ENCODE measurements around the gene CLDN9.

Gene CLDN9

DNA sequence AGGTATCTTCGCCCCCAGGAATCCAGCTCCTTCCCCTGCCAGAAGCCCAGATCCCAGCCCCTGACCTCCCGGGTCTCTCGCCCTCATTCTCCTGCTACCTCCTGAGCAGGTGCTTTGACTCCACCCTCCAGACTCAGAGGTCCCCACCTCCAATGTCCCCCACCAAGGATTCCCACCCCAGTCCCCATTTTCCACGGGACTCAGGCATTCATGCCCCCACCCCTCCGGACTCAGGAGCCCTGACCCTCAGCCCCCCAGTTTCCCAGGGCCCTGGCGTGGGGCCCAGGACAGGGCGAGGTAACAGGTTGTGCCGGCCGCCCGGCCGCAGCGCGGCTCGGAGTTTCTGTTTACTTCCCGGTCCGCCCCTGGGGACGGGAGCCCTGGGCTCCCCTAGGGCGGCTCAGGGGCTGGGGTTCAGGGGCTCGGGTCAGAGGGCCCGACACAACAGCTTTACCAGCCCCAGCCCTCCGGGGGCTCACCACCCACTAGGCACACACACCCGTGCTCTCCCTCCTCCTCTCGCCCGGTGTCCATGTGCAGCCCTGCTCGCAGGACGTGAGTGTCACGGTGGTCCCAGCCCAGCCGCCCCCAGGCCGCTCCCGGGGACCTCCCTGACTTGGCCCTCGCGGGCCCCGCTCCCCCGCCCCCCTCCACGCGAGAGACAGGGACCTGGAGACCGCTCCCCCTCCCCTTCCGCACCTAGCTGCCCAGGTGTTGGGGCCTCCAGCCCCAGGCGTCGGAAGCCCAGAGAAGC lies 23.4 kb downstream of the CLDN9 start:
- no peak for DNase-seq (ENCODE audit: low read depth)
- H3K4me3 ChIP-seq (ENCODE audit: low read depth, low read length) = no peak overlapping the region
- TF ChIP-seq, protein P1, sequence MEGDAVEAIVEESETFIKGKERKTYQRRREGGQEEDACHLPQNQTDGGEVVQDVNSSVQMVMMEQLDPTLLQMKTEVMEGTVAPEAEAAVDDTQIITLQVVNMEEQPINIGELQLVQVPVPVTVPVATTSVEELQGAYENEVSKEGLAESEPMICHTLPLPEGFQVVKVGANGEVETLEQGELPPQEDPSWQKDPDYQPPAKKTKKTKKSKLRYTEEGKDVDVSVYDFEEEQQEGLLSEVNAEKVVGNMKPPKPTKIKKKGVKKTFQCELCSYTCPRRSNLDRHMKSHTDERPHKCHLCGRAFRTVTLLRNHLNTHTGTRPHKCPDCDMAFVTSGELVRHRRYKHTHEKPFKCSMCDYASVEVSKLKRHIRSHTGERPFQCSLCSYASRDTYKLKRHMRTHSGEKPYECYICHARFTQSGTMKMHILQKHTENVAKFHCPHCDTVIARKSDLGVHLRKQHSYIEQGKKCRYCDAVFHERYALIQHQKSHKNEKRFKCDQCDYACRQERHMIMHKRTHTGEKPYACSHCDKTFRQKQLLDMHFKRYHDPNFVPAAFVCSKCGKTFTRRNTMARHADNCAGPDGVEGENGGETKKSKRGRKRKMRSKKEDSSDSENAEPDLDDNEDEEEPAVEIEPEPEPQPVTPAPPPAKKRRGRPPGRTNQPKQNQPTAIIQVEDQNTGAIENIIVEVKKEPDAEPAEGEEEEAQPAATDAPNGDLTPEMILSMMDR (conservative IDR thresholded peaks at IDR 0.05; ENCODE audit: low read depth, low read length) = no peak

DNA sequence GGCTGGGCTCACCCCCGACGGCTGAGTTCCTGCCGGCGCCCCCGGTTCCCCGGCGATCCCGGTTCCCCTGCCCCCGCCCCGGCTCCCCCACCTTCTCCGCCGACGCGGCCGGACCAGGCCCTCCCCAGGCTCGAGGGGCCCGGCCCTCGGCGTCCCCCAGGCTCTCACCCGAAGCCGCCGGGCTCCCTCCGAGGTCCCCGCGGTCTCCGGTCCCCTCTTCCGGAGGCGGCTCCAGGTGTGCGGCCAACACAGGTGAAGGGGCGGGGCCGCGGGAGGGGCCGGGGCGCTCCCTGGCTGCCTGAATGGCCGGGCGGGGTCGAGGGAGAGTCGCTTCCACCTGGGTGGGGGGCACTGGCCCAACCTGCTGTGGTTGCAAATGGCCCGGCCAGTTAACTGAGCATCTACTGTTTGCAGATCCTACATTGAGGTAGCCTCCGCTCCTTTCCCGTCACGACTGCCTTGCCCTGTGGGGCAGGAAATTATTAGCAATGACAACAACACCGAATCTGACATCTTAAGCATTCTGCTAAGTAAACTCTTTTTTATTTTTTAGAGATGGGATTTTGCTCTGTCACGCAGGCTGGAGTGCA lies 24.1 kb downstream of the CLDN9 start, which contains the start of gene BICDL2:
Gene BICDL2, minus strand, starts transcription at position 219 of the 590 bp plus-strand sequence. CDS start 1,448 bp downstream, outside the sequence.
- DNase-seq (ENCODE audit: low read depth) = no peak
- TF ChIP-seq, protein P1 (conservative IDR thresholded peaks at IDR 0.05; ENCODE audit: low read depth, low read length) = no peak
- H3K4me3 ChIP-seq (ENCODE audit: low read depth, low read length) = no peak within 1 kb of the TSS

DNA sequence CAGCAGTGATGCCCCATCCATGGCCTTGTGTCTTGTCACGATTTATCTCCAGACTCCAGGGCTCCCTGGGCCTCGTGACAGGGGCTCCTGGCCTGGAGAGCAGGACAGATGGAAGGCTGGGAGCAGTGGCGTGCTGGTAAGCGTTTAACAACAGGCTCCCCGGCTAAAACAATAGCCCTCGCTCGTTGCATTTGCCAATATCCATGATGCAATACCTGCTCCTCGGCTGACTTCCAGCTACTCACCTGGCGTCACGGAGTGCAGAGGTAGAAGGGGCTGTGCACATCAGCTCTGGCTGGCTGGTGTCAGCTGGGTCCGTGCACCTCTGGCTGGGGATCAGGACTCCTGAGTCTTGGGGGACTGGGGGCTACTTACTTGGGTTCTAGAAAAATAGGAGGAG lies 25.5 kb downstream of the CLDN9 start:
- H3K4me3 ChIP-seq (ENCODE audit: low read depth, low read length) = no peak overlapping the region
- TF ChIP-seq, protein P1 (conservative IDR thresholded peaks at IDR 0.05; ENCODE audit: low read depth, low read length) = no peak
- no peak for DNase-seq (ENCODE audit: low read depth)

DNA sequence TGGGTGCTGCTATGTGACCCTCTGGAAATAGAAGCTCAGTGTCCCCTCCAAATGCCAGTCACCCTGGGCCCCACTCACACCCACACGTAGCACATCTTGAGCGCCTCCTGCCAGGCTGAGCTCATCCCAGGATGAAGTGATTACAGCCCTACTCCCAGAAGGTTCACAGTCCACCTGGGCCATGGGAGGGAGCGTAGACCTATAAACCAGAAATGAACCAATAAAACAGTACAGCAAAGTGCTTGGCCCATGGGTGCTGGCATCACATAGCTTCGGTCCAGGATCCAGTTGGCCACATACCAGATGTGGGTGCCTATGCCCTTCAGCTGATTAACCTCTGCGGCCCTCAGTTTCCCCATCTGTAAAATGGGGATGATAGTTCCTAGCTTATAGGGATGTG lies 26.2 kb downstream of the CLDN9 start:
- no peak for DNase-seq (ENCODE audit: low read depth)
- no peak overlapping the region for H3K4me3 ChIP-seq (ENCODE audit: low read depth, low read length)
- TF ChIP-seq, protein P1 (conservative IDR thresholded peaks at IDR 0.05; ENCODE audit: low read depth, low read length) = no peak

DNA sequence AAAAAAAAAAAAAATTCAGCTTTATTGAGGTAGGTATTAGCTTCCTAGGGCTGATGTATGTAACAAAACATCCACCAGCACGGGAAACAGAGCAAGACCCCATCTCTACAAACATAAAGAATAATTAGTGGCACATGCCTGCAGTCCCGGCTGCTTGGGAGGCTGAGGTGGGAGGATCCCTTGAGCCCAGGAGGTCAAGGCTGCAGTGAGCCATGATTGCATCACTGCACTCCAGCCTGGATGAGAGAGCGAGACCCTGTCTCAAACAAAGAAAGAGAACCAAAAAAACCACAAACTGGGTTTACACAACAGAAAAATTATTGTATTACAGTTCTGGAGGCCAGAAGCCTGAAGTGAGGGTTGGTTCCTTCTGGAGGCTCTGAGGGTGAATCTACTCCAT lies 29.7 kb downstream of the CLDN9 start:
- no peak overlapping the region for H3K4me3 ChIP-seq (ENCODE audit: low read depth, low read length)
- DNase-seq (ENCODE audit: low read depth) = no peak
- TF ChIP-seq, protein P1 (conservative IDR thresholded peaks at IDR 0.05; ENCODE audit: low read depth, low read length) = no peak

DNA sequence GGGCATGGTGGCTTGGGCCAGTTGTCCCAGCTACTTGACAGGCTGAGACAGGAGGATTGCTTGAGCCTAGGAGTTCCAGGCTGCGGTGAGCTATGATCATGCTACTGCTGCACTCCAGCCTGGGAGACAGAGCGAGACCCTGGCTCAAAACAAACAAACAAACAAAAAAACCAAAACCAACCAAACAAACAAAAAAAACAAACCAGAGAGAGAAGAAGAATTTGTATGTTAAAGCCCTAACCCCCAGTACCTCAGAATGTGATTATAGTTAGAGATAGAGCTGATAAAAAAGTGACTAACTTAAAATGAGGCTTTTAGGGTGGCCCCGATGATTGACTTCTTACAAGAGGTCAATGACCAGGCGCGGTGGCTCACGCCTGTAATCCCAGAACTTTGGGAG lies 32.0 kb downstream of the CLDN9 start:
- H3K4me3 ChIP-seq (ENCODE audit: low read depth, low read length) = no peak overlapping the region
- DNase-seq (ENCODE audit: low read depth) = no peak
- TF ChIP-seq, protein P1 (conservative IDR thresholded peaks at IDR 0.05; ENCODE audit: low read depth, low read length) = no peak

All from choroid plexus epithelial cell (primary cell).